GM12801 (cell line): ENCODE measurements around the gene ACO1.

Experiments used
- CTCF ChIP-seq: IDR thresholded peaks from one replicate; pipeline ENCODE4 v1.5.1; 2011; ENCODE audit warnings: control low read depth; ENCODE audit not compliant: insufficient read length; ENCODE audit errors: extremely low read depth

Gene ACO1

GRCh38 chr9:32497921-32498320, 113.5 kb downstream of the ACO1 start:
- no peak for TF ChIP-seq CTCF

GRCh38 chr9:32500768-32501167, 116.3 kb downstream of the ACO1 start:
- TF ChIP-seq CTCF = no peak

GRCh38 chr9:32501868-32502267, 117.4 kb downstream of the ACO1 start:
- TF ChIP-seq CTCF = no peak

- no peak for TF ChIP-seq CTCF
Observed at GRCh38 chr9:32502464-32502863, 118.0 kb downstream of the ACO1 start.

GRCh38 chr9:32503008-32503407, 118.6 kb downstream of the ACO1 start:
- no peak for TF ChIP-seq CTCF
